Stimulated activated CD8-positive, alpha-beta memory T cell treated with anti-CD3 and anti-CD28 coated beads, Interleukin-2, amount 100 ng/mL, for 1 hour (primary cell): Measurements from ENCODE around the gene FGF3.

Experiments
- DNase-seq, 2 donors: peaks; one replicate each; pipeline ENCODE4 v3.0.0-alpha.2; 2020; ENCODE audit warnings: low read depth in 2 of 2

The FGF3 gene

DNA sequence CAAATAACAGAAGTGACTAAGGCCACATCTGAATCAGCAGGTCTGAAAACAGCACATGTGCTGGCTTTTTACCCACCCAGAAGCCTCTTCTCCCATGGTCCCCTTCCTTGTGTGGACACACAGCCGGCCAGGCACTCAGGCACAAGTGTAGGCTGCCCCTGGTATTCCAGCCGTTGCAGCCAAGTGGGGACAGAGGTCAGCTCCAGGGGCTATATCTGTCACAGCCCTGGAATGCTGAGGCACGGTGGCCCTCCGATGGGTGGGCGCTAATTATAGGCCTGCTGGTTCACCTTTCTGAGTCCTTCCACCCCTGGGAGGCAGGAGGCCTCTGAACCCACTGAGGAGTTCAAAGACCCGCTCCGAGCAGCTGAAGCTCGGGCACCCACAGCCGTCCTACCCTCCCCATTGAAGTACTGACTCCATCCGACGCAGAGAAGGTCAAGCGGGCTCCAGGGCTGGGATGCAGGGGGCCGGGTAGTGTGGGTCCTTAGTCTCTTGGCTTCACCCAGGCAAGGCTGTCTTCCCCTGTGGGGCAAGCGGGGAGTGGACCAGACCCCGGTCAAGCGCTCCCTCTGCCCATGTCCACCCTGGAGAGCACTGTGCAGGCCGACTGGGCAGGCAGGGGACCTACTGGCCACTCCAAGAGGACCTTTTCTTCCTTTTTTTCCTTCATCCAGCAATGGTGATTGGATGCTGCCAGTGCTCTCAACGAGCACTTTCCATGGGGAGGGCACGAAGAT is 14.3 kb downstream of the FGF3 start:
- DNase-seq, result no peak

DNA sequence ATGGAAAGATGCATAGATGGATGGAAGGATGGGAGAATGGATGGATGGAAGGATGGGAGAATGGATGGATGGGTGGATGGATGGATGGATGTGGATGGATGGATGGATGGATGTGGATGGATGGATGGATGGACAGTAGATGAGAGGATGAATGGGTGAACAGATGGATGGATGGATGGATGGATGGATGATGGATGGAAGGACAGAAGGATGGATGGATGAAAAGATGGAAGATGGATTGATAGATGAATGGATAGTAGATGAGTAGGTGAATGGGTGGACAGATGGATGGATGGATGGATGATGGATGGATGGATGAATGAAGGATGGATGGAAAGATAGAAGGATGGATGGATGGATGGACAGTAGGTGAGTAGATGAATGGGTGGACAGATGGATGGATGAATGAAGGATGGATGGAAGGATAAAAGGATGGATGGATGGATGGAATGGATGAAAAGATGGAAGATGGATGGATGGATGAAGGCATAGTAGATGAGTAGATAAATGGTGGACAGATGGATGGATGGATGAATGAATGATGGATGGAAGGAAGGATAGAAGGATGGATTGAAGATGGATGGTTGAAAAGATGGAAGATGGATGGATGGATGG is 15.5 kb downstream of the FGF3 start:
- DNase-seq, result no peak

DNA sequence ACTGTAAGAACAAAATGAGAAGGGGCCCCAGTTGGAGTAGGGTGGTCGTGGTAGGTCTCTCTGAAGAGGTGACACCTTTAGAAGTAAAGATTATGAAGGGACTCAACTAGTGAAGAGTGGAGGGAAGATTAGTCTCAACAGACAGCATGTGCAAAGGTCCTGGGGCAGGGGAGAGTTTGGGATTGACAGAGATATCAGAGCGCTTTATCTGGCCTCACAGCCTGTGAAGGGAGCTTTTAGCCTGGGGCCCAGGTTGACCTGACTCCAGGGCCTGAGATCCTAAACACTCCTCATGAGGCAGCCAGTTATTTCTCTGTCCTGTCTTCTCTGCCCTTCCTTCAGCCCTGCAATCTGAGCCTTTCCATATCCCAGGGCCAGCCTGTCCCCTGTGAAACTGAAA is 16.2 kb downstream of the FGF3 start:
- no peak for DNase-seq

DNA sequence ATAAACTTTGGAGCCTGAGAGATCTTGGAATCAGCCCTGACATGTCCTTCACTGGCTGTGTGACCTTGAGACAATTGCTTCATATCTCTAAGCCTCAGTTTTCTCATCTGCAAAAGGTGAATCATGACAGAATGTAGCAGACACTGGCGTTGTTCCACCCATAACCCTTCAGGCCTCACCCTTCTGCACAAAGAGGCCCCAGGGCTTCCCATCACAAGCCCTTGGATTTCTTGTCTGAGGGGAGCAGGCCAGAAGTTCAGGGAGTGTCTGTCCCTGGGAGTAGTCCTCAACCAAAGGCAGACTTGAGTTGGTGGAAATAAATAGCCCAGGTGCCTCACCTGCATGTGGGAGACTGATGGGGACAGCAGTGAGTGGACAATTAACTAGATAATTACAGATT is 16.6 kb downstream of the FGF3 start:
- DNase-seq, result no peak

DNA sequence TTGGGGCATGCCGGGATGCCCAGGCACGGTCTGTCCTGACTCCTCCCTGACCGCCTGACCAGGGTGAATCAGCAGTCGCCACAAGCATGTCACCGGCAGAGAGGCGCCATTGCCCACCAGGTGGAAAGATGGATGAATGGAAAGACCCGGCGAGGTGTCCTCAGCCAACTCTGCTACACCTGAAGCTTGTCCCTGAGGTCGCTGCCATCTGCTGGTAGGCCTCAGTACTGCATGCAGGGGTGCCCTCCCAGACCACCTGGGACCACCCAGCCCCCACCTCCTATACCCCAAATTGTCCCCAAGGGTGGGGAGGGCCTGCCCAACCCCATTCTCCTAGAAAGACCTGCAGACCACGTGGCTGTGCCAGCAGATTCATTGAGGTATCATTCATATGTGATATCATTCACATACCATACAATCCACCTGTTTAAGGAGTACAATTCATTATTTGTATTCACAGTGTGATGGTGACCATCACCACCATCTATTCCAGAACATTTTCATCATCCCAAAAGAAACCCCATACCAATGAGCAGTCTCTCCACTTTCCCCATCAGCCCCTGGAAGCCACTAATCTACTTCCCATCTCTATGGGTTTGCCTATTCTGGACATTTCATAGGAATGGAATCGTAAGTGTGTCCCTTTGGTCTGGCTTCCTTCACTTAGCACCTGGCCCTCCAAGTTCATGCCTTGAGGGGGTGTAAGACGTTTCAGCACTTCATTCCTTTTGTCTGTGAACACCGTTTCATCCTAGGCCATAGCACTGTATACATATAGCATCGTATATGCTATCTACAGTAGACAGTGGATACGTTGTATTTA is 17.5 kb downstream of the FGF3 start:
- no peak for DNase-seq

DNA sequence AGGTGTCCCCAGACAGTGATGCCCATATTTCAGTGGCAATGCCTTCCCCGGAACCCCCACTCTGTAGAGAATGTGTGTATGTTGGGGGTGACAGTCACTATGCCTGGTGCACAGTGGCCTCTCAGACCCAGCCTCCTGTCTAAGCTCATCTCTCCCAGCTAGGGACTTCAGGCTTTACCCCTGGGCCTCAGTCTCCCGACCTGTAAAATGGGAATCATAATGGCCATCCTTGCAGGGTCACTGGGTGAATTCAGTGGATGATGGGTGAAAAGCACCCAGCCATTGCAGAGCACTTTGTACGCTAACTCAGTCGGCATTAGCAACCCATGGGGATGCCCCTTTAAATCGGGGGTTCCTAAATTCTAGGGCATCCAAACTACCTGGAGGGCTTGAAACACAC is 18.9 kb downstream of the FGF3 start:
- DNase-seq, result no peak

DNA sequence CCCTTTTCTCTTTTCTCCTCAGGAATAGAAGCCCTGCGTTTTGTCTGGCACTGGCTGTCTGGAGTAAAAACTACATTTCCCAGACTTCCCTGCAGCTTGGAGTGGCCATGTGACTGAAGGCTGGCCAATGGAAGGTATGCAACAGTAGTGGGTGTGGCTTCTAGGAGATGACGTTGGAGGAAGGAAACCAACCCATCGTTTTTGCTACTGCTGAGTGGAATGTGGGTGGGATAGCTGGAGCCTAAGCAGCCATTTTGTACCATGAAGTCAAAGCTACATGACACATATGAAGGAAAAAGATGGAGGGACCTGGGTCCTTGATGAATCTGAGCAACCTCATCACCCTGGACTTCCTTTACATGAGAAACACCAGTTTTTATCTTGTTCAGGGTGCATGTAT is 19.6 kb downstream of the FGF3 start:
- DNase-seq, result no peak

DNA sequence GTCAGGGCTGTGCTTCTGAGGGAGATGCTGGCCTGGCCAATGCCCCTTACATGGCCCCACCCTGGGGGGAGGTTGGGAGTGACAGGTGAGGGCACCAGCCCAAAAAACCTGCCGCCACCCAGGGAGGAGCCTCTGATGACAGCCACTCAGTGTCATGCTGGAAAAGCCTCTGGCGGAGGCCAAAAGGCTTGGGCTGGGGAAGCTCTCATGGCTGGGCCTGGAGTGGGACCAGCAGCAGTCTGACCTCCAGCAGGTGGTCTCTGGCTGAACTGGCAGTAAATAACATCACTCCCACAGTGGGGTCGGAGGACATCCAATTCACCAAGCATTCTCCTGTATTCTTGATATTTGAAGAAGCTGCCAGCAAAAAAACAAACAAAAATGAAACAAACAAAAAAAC is 20.1 kb downstream of the FGF3 start:
- no peak for DNase-seq

DNA sequence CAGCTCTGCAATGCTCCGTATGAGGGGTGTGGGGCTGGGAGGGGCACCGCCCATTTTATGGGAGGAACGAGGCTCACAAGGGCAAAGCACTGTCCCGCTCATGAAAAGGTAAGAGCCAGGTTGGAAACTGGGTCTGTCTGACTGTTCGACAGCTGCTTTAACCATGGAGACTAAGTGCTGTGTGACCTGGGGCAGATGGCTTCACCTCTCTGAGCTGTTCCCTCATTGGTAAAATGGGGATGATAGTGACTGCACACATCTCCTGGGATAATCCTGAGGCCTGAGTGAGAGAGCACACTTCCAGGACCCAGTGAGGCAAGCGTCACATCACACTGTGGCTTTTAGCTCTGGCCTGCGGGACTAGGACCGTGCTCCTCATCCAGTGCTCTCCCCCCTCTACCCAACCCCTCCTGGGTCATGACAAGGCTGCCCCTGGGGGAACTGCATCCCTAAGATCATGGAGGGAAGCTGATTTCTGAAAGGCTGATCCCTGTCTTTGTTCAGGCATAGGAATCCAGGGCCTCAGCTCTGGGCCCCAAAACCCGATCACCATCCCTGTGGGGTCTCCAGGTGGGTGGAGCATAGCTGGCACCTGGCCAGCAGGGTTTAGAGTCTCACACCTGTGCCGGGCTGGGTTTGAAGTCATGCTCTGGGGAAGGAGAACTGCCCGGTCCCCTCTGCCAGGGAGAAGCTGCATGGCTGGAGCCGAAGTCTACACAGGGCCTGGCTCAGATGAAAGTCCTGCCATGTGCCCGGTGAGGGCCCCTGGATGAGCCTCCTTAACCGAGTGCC is 21.3 kb downstream of the FGF3 start:
- no peak for DNase-seq

DNA sequence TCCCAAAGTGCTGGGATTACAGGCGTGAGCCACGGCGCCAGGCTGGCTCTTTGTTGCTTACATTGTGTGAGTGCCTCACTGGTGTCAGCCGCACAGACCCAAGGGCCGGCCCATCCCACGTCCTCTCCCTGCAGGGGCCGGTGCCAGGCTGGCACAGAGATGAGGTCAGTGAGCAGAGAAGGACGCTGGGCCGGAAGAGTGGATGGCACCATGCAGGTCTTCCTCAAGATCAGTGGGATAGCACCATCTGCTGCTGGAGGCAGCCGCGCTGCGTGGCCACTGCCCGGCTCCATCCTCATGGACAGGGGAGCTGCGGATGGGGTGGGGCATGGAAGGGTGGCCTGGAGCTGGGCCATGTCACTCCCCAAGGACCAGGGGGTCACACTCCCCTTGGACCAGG is 22.1 kb downstream of the FGF3 start:
- DNase-seq, result no peak

DNA sequence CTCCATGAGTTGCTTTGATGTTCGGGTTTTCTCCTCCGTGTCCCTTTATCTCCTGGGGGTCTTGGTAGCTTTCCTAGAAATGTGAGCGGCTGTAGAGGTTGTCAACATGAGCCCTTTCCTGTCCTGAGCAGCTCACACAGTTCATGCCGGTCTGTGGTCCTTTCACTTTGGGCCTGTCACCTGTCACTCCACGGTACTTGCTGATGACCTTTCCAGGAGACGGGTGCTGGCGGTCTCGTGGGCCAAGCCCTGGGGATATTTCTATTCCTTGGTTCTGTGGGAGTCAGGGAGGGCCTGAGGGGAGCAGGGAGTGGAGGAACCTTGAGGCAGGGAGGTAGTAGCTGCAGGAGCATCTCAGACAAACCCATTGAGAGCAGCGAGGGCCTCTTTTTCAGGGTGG is 23.2 kb downstream of the FGF3 start:
- no peak for DNase-seq

DNA sequence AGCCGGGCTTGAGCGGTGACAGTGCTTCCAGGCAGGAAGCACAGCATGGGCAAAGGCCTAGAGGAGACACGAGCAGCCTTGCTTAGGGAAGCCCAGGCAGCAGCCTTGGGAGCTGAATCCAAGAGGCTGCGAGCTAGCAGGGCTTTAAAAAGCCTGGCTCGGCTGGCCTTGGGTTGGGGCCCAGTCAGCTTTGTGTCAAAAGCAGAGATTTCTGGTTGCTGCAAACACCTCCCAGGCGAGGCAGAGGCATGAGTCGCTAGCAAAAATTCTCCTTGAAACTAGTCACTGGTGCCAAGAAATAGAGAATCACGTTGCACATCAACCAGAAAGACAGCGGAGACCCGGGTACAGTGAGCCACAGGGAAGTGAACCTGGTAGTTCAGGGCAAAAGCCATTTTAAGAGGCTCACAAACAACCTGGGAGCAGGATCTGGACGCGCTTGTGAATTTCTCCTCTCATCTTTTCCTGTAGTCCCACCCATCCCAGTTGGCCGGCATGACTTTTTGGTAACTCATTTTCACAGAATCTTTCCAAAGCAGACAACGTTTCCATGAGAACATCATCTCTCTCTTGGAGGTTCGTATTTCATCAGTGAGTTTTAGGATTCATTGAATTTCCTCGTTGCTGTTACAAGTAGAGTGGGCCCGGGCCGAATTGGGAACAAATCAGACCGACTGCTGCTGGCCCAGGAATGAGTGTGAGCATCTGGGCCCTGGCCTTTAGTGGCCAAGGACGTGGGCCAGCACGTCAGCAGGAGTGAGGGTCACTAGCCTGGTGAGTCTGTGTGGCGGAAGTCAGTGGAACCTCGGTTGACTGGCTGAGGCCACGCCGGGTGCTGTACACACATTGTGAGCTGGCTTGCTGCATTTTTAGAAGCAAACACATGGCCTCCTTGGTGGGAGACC is 27.7 kb downstream of the FGF3 start:
- DNase-seq, result no peak

DNA sequence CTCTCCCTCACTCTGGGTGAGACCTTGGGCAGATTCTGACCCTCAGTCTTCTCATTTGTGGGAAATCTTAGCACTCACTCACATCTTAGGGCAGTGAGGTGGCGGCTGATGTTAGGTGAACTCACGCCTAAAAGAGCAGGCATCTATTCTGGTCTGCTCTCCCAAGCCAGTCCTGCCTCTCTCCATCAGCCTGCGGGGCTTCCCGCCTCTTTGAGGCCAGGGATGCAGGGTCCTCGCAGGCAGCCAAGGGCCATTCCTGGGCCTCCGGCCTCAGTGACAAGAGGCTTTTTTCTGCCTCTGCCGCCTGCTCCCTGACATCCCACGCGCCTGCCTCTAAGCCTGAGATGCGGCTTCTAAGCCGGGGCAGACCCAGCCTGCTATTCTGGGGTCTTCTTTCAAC is 30.3 kb downstream of the FGF3 start:
- no peak for DNase-seq

DNA sequence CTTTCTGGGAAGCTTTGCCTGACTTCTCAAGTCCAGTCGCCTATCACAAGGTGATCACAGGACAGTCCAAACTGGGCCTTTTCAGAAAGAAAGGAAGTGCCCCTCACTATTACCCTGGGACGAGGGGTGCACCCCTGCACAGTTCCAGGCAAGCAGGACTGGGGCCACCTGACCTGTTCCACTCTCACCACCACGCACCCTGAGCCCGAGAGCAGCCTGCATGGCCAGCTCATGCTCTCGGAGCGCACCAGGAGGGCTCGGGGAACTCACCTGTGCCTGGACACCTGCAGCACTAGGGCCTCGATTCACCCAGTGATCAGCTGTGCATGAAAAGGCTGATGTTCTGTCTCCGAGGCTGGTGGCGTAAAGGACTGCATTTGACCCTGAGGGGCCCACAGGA is 31.3 kb downstream of the FGF3 start:
- no peak for DNase-seq

DNA sequence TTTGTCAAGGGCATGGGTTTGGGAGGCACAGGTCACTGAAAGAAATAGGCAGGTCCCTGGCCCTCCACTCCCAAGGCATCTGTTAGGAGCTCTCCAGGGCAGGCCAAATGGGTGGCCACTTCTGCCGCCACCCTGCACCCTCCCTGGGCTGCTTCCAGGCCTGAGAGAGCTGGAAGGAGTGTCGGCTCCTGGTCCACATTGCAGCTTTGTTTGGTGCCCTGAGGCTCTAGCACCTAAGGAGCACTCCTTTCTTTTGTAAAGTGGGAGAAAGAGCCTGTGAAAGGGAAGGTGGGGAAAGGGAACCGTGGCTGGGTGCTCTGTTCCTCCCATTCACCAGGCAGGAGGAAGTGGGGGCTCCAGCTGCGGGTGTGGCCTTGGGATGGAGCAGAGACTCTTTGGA is 31.8 kb downstream of the FGF3 start:
- DNase-seq, result no peak

DNA sequence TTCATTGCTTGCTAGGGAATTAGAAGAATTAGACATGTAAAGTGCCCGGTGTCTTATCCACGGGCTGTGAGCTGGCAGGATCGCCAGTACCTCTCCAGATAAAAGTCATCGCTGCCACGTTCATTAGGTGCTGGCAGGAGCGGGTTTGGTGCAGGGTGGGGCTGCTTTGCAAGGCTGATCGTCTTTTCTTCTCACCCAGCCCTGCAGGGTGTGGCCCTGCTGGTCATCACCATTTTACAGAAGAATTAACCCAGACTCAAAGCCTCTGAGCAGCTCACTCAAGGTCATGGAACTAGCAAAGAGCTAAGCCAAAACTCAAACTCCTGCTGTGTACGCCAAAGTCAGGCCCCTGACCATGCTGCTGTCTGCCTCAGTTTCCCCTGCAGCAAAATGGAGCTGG is 38.0 kb downstream of the FGF3 start:
- no peak for DNase-seq

DNA sequence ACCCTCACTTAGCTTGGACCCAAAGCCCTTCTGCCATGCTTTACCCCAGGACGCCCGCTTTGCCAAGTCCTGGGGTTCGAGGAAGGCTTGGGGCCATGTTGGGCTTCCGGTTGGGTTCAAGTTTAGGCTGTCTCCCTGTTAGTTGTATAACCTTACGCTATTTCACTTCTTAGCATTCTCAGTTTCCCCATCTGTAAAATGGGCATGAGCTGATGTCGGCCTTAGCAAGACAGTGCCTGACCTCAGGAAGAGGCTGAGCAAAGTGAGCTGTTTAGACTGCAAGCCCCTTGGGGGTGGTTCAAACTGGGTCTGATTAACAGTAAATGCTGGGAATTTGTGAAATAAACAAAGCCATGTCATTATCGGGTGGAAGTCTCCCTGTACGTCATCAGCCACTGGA is 40.8 kb downstream of the FGF3 start:
- no peak for DNase-seq

DNA sequence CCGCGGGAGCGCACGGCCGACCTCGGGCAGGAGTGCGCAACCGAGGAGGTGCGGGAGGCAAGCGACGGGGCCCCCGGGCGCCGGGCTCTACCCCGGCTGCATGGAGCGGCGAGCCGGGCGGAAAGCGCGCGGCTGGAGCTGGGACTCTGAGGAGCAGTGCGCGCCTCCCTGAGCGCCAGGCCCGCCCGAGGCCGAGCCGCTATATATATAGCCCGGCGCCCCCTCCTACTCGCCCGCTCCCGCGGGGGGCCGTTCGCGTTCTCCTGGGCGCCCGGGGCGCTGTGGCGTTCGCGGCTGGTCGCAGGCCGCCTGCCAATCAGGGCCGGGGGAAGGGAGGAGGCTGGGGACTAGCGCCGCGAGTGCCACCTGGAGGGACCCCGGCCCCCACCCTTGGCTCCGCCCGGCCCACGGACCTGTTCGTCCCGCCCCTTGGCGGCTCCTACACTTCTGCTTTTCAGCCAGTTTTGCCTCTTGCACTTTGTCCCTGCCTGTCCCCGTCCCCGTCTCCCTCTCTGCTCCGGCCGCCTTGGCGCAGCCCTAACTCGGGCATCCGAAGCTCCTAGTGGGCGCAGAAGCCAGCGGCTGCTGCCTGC is 44.0 kb downstream of the FGF3 start, which contains the start of gene FGF4:
TSS of gene FGF4 (minus strand) at position 179 of the 593 bp plus-strand sequence. CDS start 257 bp downstream, outside the sequence.
- DNase-seq, result no peak

DNA sequence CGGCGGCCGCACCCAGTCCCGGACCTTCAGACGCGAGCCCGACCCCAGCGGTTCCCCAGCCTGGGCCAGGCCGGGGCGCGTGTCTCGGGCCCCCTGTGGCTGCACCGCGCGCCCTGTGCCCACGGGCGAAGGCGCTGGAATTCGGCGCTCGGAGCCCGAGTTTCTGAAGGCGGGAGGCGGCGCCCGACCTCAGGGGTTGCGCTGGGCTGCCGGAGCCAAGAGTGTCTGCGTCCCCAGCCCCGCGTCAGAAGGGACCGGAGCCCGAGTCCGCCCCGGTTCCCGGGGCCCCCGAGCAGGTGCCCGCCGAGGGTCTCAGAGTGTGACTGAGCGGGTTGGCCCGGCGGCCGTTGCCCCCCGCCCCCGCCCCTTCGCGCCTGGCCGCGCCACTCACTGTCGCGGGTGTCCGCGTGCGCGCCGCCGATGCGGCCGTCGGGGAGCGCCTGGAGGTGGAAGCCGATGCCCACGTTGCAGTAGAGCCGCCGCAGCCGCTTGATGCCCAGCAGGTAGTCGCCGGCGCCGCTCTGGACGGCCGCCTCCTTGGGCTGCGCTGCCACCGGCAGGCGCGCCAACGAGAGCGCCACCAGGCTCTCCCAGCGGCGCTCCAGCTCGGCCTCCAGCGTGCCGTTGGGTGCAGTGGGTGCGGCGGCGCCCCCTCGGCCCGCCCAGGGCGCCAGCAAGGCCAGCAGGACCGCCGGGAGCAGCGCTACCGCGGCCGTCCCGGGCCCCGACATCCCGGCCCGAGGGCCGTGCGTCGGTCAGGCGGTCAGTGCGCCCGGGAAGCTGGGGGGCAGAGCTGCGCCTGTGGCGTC is 44.7 kb downstream of the FGF3 start:
- DNase-seq, result no peak
